HG02884 (cell line): ENCODE measurements around the gene AUTS2.

ENCODE experiments used
- ATAC-seq: cut with Tn5 transposase; IDR thresholded peaks from one replicate; pipeline ENCODE4 v1.9.1; 2021; ENCODE audit warnings: mild to moderate bottlenecking, moderate library complexity; ENCODE audit not compliant: unreplicated experiment

Gene AUTS2

GRCh38 chr7:69837387-69838068 lies 239.3 kb downstream of the AUTS2 start:
- no peak for ATAC-seq

- ATAC-seq, result peak; percentile 43
Observed at GRCh38 chr7:69839782-69840181, 241.5 kb downstream of the AUTS2 start.

- peak; percentile 36 for ATAC-seq
Observed at GRCh38 chr7:69840248-69840647, 242.0 kb downstream of the AUTS2 start.

GRCh38 chr7:69843653-69844052 lies 245.4 kb downstream of the AUTS2 start:
- ATAC-seq, result peak; percentile 45

- peak; percentile 44 for ATAC-seq
Observed at GRCh38 chr7:69844264-69844868, 246.1 kb downstream of the AUTS2 start.

- ATAC-seq, result no peak
Observed at GRCh38 chr7:69845721-69846495, 247.6 kb downstream of the AUTS2 start.

- ATAC-seq, result no peak
Observed at GRCh38 chr7:69847921-69848612, 249.8 kb downstream of the AUTS2 start.

GRCh38 chr7:69849268-69849667 lies 251.0 kb downstream of the AUTS2 start:
- no peak for ATAC-seq

GRCh38 chr7:69857014-69857413 lies 258.7 kb downstream of the AUTS2 start:
- ATAC-seq, result no peak

GRCh38 chr7:69858471-69858870 lies 260.2 kb downstream of the AUTS2 start:
- no peak for ATAC-seq

GRCh38 chr7:69859342-69859741 lies 261.1 kb downstream of the AUTS2 start:
- ATAC-seq, result peak; percentile 48

- no peak for ATAC-seq
Observed at GRCh38 chr7:69860486-69860885, 262.2 kb downstream of the AUTS2 start.

- ATAC-seq, result no peak
Observed at GRCh38 chr7:69860941-69861622, 262.8 kb downstream of the AUTS2 start.

GRCh38 chr7:69862413-69863064 lies 264.3 kb downstream of the AUTS2 start:
- ATAC-seq, result no peak

- no peak for ATAC-seq
Observed at GRCh38 chr7:69864274-69864673, 266.0 kb downstream of the AUTS2 start.

- ATAC-seq, result peak; percentile 87
Observed at GRCh38 chr7:69864822-69865221, 266.5 kb downstream of the AUTS2 start.

GRCh38 chr7:69868921-69869320 lies 270.6 kb downstream of the AUTS2 start:
- ATAC-seq, result no peak

- no peak for ATAC-seq
Observed at GRCh38 chr7:69871213-69871885, 273.1 kb downstream of the AUTS2 start.

GRCh38 chr7:69871886-69872569 lies 273.8 kb downstream of the AUTS2 start:
- no peak for ATAC-seq
